ENCODE results near the gene ATG16L2.

The ATG16L2 gene

GRCh38 chr11:72832301-72833082, 18.3 kb downstream of the ATG16L2 start:
- TF ChIP-seq GATA2 (IDR thresholded peaks at IDR 0.05; ENCODE audit: low read depth, low read length) (no peak), GATA3 (IDR thresholded peaks at IDR 0.05; ENCODE audit: low read depth, low read length) (no peak)

- no peak for TF ChIP-seq GATA2 (IDR thresholded peaks at IDR 0.05; ENCODE audit: low read depth, low read length)
- TF ChIP-seq GATA3 (IDR thresholded peaks at IDR 0.05; ENCODE audit: low read depth, low read length), result no peak
Observed at GRCh38 chr11:72833083-72833733, 19.0 kb downstream of the ATG16L2 start.

- no peak for TF ChIP-seq GATA2 (IDR thresholded peaks at IDR 0.05; ENCODE audit: low read depth, low read length)
Observed at GRCh38 chr11:72833811-72834493, 19.7 kb downstream of the ATG16L2 start.

- no peak for TF ChIP-seq GATA3 (IDR thresholded peaks at IDR 0.05; ENCODE audit: low read depth, low read length)
- TF ChIP-seq GATA2 (IDR thresholded peaks at IDR 0.05; ENCODE audit: low read depth, low read length), result no peak
Observed at GRCh38 chr11:72834905-72835304, 20.7 kb downstream of the ATG16L2 start.

GRCh38 chr11:72836111-72836510, 21.9 kb downstream of the ATG16L2 start:
- TF ChIP-seq GATA2 (IDR thresholded peaks at IDR 0.05; ENCODE audit: low read depth, low read length) (no peak), GATA3 (IDR thresholded peaks at IDR 0.05; ENCODE audit: low read depth, low read length) (no peak)

- TF ChIP-seq GATA2 (IDR thresholded peaks at IDR 0.05; ENCODE audit: low read depth, low read length) (no peak), GATA3 (IDR thresholded peaks at IDR 0.05; ENCODE audit: low read depth, low read length) (no peak)
Observed at GRCh38 chr11:72838691-72839305, 24.6 kb downstream of the ATG16L2 start.

- TF ChIP-seq GATA3 (IDR thresholded peaks at IDR 0.05; ENCODE audit: low read depth, low read length), result no peak
- no peak for TF ChIP-seq GATA2 (IDR thresholded peaks at IDR 0.05; ENCODE audit: low read depth, low read length)
Observed at GRCh38 chr11:72840780-72841179, 26.6 kb downstream of the ATG16L2 start.

- TF ChIP-seq GATA3 (IDR thresholded peaks at IDR 0.05; ENCODE audit: low read depth, low read length) (no peak), GATA2 (IDR thresholded peaks at IDR 0.05; ENCODE audit: low read depth, low read length) (no peak)
Observed at GRCh38 chr11:72841397-72841796, 27.2 kb downstream of the ATG16L2 start.

GRCh38 chr11:72842126-72842525, 27.9 kb downstream of the ATG16L2 start:
- no peak for TF ChIP-seq GATA2 (IDR thresholded peaks at IDR 0.05; ENCODE audit: low read depth, low read length)
- no peak for TF ChIP-seq GATA3 (IDR thresholded peaks at IDR 0.05; ENCODE audit: low read depth, low read length)

- TF ChIP-seq GATA2 (IDR thresholded peaks at IDR 0.05; ENCODE audit: low read depth, low read length) (no peak), GATA3 (IDR thresholded peaks at IDR 0.05; ENCODE audit: low read depth, low read length) (no peak)
Observed at GRCh38 chr11:72842653-72843330, 28.6 kb downstream of the ATG16L2 start.

- no peak for TF ChIP-seq GATA2 (IDR thresholded peaks at IDR 0.05; ENCODE audit: low read depth, low read length)
- TF ChIP-seq GATA3 (IDR thresholded peaks at IDR 0.05; ENCODE audit: low read depth, low read length), result no peak
Observed at GRCh38 chr11:72844356-72844755, 30.1 kb downstream of the ATG16L2 start.

GRCh38 chr11:72848846-72849466, 34.7 kb downstream of the ATG16L2 start:
- TF ChIP-seq GATA3 (IDR thresholded peaks at IDR 0.05; ENCODE audit: low read depth, low read length), result no peak
- no peak for TF ChIP-seq GATA2 (IDR thresholded peaks at IDR 0.05; ENCODE audit: low read depth, low read length)

- TF ChIP-seq GATA2 (IDR thresholded peaks at IDR 0.05; ENCODE audit: low read depth, low read length) (no peak), GATA3 (IDR thresholded peaks at IDR 0.05; ENCODE audit: low read depth, low read length) (no peak)
Observed at GRCh38 chr11:72850832-72851231, 36.6 kb downstream of the ATG16L2 start.

Measured in SH-SY5Y (cell line).